GM18519 (cell line): Measurements from ENCODE around the gene COQ10B.
"Not testable (repeated sequence)": the region's sequence is repeated elsewhere in the genome, so short reads cannot be mapped to it uniquely, and the experiment has no call there.

Source experiments
- ATAC-seq: cut with Tn5 transposase; IDR thresholded peaks from one replicate; pipeline ENCODE4 v1.9.1; 2021; ENCODE audit warnings: mild to moderate bottlenecking, moderate library complexity; ENCODE audit not compliant: unreplicated experiment, low FRiP score

COQ10B gene

GRCh38 chr2:197453123-197453913 lies at the start of gene COQ10B:
TSS of gene COQ10B (plus strand) at chr2:197453552. CDS start at chr2:197453561, 9 bp downstream.
- peak; percentile 95 for ATAC-seq

- no peak for ATAC-seq
Measured at GRCh38 chr2:197405582-197405981, 47.8 kb upstream of the COQ10B start.

DNA sequence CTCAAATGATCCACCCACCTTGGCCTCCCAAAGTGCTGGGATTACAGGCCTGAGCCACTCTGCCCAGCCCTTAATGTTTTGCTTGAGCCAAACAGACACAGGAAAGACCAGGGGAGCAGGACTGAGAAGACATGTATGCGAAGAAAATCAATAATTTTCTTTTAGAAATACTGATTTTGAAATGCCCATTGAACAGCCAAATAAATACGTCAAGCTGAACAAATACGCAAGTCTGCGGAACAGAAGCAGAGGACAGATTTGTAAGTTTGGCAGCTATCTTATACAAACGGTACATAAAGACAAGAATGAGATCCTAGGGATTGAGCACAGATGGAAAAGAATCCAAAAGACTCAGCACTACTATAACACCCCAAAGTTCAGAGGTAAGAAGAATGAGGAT lies 39.3 kb upstream of the COQ10B start:
- no peak for ATAC-seq

DNA sequence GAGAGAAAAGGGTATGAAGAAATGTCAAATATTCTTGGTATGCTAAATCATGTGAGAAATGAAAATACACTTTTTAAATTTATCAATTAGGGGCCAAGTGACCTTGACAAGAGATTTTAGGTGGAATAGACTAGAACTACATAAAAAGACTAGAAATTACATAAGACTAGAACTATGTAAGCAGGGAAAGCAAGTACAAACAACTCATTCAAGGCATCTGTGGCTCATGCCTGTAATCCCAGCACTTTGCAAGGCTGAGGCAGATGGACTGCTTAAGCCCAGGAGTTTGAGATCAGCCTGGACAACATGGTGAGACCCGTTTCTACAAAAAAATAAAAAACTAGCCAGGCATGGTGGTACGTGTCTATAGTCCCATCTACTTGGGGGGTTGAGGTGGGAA lies 38.8 kb upstream of the COQ10B start:
- no peak for ATAC-seq

DNA sequence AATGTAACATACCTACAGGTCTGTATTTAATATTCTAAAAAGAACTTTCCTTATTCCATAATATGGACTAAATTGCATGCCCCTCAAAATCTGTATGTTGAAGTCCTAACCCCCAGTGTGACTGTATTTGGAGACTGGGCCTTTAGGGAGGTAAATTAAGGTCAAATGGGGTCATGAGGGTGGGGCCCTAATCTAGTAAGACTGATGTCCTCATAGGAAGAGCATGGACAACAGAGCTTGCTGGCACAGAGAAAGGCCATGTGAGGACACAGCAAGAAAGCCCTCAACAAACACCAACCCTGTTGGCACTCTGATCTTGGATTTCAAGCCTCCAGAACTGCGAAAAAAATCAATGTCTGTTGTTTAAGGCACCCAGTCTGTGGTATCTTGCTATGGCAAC lies 37.1 kb upstream of the COQ10B start:
- ATAC-seq: no peak

DNA sequence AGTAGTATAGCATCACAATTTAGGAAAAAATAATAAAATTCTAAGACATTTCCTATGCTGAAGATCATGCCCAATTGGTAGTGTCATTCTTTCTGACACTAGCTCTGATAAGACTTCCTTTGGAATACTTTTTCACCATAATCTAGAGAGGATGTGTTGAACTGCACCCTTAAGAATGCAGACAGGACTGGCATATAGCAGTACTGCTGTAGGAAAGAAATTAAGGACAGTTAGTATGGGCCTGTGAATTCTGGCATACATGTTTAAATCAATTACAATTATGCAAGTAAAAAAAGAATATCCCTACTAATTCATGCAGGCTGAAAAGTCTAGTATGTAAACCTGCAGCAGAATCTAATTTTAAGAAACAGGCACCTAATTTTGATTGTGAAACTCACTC lies 33.9 kb upstream of the COQ10B start:
- ATAC-seq: no peak

DNA sequence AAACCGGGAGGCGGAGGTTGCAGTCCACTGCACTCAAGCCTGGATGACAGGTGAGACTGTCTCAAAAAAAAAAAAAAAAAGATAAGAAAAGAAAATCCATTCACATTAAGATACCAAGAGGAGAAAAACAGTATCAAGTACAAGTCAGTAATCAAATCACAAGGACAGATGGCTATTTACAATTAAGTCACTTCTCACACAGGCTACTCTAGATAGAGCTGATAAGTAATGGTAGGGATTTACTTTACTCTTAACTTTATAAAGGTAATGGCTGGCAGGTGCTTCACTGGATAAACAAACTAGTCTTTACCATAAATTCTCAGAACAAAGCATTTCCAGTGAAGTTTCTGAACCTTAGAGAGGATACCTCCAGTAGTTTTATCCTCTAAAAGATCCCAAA lies 30.0 kb upstream of the COQ10B start:
- no peak for ATAC-seq

- no peak for ATAC-seq
Measured at GRCh38 chr2:197425550-197425949, 27.8 kb upstream of the COQ10B start.

DNA sequence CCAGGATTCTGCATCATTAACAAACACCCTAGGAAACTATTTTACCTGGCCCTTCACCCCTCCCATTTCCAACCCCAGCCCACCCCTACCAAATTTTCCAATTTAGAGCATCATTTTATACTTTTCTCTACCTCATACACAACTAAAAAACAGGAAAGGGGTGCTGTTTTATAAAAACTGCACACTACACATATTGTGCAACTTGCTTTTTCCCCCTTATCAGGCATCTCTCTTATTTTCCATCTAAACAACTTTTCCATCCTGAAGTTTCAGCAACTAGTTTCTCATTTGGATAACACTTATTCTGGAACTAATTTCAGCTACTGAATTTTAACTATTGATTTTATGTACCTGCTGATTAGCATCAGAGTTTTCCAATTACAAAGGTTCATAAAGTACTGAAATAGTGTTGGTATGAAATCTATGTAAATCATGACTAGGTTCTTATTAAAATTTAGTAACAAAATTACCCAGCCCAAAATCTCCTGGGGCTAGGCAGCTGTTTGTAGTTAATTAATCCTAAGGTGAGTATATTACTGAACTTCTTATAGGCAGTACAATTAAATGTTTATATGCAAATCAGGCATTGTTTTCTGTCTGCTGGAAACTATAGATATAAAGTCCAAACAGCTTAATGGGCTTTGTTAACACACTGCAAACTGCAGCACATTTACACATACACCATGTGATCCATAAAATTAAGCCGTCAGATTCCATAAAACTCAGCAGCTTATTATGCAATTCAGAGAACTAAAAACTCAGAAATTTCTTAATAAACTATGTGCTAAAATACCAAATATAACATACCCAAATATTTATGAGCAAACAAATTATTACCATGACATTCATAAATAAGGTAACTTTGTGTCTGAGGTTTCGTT lies 26.4 kb upstream of the COQ10B start:
- no peak for ATAC-seq

GRCh38 chr2:197427986-197428385 lies 25.4 kb upstream of the COQ10B start:
- no peak for ATAC-seq

DNA sequence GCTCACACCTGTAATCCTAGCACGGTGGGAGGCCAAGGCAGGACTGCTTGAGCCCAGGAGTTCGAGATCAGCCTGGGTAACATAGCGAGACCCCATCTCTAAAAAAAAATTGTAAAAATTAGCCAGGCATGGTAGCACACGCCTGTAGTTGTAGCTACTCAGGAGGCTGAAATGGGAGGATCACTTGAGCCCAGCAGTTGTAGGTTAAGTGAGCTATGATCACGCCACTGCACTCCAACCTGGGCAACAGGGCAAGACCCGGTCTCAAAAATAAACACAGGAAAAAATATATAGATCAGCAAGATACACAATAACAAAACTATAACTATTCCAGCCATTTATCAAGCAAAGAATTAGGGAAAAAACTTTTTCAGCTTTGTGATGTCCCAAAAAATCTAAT lies 21.5 kb upstream of the COQ10B start:
- no peak for ATAC-seq

DNA sequence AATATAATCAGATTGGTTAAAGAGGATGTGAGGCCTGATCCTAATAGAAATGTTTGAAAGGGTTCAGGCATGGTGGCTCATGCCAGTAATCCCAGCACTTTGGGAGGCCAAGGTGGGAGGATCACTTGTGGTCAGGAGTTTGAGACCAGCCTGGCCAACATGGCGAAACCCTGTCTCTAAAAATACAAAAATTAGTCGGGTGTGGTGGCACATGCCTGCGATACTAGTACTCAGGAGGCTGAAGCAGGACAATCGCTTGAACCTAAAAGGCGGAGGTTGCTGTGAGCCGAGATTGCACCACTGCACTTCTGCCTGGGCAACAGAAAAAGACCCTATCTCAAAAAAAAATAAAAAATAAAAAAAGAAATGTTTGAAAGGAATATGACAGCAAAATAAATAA lies 20.8 kb upstream of the COQ10B start:
- not testable (repeated sequence) for ATAC-seq

DNA sequence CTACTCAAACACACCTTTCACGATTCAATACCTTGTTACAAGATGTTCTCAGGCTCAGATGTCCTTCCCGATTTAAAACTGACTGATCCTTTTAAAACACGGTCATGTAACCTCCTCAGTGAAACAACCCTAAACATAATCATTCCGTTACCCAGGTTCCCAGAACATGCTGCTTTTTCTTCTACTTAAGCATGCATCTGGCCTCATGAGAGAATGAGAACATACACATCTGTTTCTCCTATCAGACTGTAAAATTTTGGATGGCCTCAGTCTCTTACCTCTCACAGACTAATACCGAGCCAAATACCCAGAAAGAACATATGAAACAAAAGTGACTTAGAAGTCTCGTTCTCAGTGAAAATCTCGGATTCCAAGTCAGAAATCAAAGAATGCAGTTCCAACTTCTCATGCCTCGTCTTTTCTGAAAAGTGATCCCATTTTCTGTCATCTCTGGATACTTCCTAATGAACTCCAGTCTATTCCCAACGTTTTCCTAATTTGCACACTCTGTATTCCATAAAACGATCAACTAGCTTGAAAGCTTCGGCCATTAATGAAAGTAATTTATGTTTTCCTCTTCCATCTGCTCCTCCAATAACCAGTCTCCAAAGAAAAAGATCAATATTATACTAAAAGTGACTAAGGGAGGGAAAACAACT lies 19.4 kb upstream of the COQ10B start:
- no peak for ATAC-seq

DNA sequence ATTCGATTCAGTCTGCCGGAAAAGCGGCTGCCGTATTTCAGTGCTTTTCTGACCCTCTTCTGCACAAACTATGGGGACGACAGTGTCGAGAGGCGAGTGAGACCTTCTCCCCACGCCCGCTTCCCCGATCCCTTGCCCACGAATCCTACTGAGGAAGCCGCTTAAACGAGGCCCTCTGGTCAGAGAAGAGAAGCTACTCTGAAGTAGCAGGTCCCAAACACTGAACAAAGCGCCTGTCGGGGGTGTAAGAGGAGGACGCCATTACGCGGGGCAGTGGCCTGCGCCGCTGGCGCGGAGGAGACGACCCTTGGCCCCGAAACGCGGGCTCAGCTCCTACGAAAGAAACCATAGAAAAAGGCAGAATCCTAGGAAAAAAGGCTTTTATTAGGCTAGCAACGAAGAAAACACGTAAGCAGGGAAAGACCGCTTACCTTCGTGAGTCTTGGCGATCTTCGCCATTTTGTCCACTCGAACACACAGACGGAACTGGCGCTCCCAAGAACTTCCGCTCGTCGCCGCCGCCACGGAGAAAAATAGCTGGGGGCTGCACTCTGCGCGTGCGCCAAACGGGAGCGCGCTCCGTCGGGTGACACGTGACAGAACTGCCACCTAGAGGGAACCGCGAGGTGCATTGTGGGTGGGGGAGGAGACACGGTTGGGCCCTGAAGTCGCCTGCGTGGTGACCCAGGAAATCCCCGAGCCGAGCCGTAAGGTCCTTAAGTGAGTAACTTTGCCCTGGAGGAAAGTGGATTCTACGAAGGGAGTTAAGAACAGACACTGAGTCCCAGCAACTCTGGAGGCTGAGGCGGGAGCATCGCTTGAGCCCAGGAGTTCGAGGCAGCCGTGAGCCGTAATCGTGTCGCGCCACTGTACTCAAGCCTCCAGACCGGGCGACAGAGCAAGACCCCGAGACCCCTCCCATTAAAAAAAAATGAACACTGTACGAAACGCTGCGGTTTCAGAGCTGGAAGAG lies 18.5 kb upstream of the COQ10B start, which contains the start of gene SF3B1:
Gene SF3B1, minus strand, starts transcription at position 488 of the 973 bp plus-strand sequence. Its CDS starts 29 bp downstream, at position 459.
- ATAC-seq: peak; percentile 80

GRCh38 chr2:197435598-197436420 lies 17.5 kb upstream of the COQ10B start:
- no peak for ATAC-seq

DNA sequence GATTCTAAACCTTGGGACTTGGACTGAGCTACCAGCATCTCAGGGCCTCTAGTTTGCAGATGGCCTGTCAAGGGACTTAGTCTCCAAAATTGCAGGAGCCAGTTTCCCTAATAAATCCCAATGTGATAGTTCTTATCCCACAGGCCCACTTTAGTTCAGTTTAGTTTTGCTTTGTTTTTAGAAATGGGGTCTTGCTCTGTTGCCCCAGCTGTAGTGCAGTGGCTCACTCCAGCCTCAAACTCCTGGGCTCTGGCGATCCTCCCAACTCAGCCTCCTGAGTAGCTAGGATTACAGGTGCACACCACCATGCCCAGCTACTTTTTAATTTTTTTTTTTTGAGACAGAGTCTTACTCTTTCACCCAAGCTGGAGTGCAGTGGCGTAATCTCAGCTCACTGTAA lies 16.0 kb upstream of the COQ10B start:
- no peak for ATAC-seq

GRCh38 chr2:197442857-197443256 lies 10.5 kb upstream of the COQ10B start:
- ATAC-seq: no peak

- ATAC-seq: no peak
Measured at GRCh38 chr2:197445746-197446145, 7.6 kb upstream of the COQ10B start.

DNA sequence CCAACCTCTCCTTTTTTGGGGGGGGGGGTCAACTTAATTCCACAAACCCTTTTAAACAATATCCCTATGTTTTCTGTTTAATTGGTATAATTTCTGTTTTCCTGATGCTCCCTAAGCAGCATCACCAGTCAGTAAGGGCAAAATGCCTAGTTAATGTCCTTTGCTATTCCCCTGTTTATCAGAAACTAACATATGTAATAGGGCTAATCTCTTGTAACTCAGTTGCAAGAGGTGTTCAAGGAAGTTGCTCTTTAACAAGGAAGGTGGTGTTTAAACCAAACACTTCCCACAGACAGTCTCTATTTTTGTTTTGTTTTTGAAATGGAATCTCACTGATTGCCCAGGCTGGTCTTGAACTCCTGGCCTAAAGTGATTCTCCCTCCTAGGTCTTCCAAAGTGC lies 6.5 kb upstream of the COQ10B start:
- ATAC-seq: no peak
